A549 (cell line): Measurements from ENCODE around the gene HEBP1.

Experiments used
- EP300 ChIP-seq, 2 experiments: fragments of >200 bp; sonication (Bioruptor Twin); formaldehyde crosslinking; IDR thresholded peaks; 2 replicates in 1 of 2; 3 replicates in 1 of 2; pipeline ENCODE4 v1.6.1; 2016 to 2017
- FOSL2 ChIP-seq, 2 experiments: fragments of 450-650 bp in 1 of 2; fragments of >200 bp in 1 of 2; sonication (Bioruptor Twin) in 1 of 2; formaldehyde crosslinking; IDR thresholded peaks; 2 replicates each; pipeline versions ENCODE4 v1.5.0 to v1.6.1; 2016 to 2020; ENCODE audit warnings: mild to moderate bottlenecking in 1 of 2, moderate library complexity in 1 of 2
- JUNB ChIP-seq: fragments of >200 bp; sonication (Bioruptor Twin); formaldehyde crosslinking; IDR thresholded peaks from 2 replicates; pipeline ENCODE4 v1.6.1; 2016
- MAFK ChIP-seq: fragments of 450-650 bp; IDR thresholded peaks from 2 replicates; pipeline ENCODE4 v1.6.1; 2014; ENCODE audit not compliant: partially characterized antibody
- MAX ChIP-seq: IDR thresholded peaks from 2 replicates; pipeline ENCODE4 v1.6.1; 2012
- MYC ChIP-seq: IDR thresholded peaks from 2 replicates; pipeline ENCODE4 v1.6.1; 2012; ENCODE audit warnings: mild to moderate bottlenecking, inconsistent platforms, low read length, improper control_type of control experiment, borderline replicate concordance
- PHF8 ChIP-seq: fragments of 200-600 bp; sonication (generic); IDR thresholded peaks from 2 replicates; pipeline ENCODE4 v1.6.1; 2016; ENCODE audit warnings: low read depth, mild to moderate bottlenecking, antibody characterized with exemption, moderate library complexity, borderline replicate concordance
- POLR2A ChIP-seq: IDR thresholded peaks from 2 replicates; pipeline ENCODE4 v1.6.1; 2012; ENCODE audit warnings: mild to moderate bottlenecking, low read length
- RCOR1 ChIP-seq: fragments of 150-350 bp; IDR thresholded peaks from 2 replicates; pipeline ENCODE4 v1.6.1; 2014; ENCODE audit warnings: antibody characterized with exemption, low read length, low read depth
- SMC3 ChIP-seq: fragments of >200 bp; sonication (Bioruptor Twin); formaldehyde crosslinking; IDR thresholded peaks from 3 replicates; pipeline ENCODE4 v1.6.1; 2018; ENCODE audit warnings: inconsistent platforms
- TF ChIP-seq, protein P1 (sequence below): fragments of >200 bp; sonication (Bioruptor Twin); formaldehyde crosslinking; IDR thresholded peaks from 3 replicates; pipeline ENCODE4 v1.5.1; 2016
- TF ChIP-seq, protein P2 (sequence below): fragments of 200-600 bp; sonication (generic); IDR thresholded peaks from 2 replicates; pipeline ENCODE4 v1.6.1; 2016; ENCODE audit warnings: antibody characterized with exemption, mild to moderate bottlenecking, moderate library complexity

- TF ChIP-seq JUNB (no peak), FOSL2 (IDR thresholded peaks at IDR 0.05) (no peak), FOSL2 (CRISPR knock-in tag; IDR thresholded peaks at IDR 0.05) (no peak), RCOR1 (no peak), POLR2A (no peak), SMC3 (no peak), MAFK (no peak), MYC (no peak), PHF8 (no peak), EP300 (IDR thresholded peaks at IDR 0.05) (no peak), MAX (no peak)
- TF ChIP-seq, protein P1, sequence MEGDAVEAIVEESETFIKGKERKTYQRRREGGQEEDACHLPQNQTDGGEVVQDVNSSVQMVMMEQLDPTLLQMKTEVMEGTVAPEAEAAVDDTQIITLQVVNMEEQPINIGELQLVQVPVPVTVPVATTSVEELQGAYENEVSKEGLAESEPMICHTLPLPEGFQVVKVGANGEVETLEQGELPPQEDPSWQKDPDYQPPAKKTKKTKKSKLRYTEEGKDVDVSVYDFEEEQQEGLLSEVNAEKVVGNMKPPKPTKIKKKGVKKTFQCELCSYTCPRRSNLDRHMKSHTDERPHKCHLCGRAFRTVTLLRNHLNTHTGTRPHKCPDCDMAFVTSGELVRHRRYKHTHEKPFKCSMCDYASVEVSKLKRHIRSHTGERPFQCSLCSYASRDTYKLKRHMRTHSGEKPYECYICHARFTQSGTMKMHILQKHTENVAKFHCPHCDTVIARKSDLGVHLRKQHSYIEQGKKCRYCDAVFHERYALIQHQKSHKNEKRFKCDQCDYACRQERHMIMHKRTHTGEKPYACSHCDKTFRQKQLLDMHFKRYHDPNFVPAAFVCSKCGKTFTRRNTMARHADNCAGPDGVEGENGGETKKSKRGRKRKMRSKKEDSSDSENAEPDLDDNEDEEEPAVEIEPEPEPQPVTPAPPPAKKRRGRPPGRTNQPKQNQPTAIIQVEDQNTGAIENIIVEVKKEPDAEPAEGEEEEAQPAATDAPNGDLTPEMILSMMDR: no peak
- TF ChIP-seq, protein P2, sequence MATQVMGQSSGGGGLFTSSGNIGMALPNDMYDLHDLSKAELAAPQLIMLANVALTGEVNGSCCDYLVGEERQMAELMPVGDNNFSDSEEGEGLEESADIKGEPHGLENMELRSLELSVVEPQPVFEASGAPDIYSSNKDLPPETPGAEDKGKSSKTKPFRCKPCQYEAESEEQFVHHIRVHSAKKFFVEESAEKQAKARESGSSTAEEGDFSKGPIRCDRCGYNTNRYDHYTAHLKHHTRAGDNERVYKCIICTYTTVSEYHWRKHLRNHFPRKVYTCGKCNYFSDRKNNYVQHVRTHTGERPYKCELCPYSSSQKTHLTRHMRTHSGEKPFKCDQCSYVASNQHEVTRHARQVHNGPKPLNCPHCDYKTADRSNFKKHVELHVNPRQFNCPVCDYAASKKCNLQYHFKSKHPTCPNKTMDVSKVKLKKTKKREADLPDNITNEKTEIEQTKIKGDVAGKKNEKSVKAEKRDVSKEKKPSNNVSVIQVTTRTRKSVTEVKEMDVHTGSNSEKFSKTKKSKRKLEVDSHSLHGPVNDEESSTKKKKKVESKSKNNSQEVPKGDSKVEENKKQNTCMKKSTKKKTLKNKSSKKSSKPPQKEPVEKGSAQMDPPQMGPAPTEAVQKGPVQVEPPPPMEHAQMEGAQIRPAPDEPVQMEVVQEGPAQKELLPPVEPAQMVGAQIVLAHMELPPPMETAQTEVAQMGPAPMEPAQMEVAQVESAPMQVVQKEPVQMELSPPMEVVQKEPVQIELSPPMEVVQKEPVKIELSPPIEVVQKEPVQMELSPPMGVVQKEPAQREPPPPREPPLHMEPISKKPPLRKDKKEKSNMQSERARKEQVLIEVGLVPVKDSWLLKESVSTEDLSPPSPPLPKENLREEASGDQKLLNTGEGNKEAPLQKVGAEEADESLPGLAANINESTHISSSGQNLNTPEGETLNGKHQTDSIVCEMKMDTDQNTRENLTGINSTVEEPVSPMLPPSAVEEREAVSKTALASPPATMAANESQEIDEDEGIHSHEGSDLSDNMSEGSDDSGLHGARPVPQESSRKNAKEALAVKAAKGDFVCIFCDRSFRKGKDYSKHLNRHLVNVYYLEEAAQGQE: no peak
Measured at GRCh38 chr12:12984149-12984548, 15.9 kb downstream of the HEBP1 start.
